H9 (cell line): ENCODE measurements around the gene PKNOX2. TPM values are rescaled to one million over a fixed set of nuclear protein-coding genes. Genes with fewer than 3 reads are reported as not detected.

ENCODE experiments used
- DNase-seq: peaks from one replicate; pipeline ENCODE4 v3.0.0-alpha.2; 2017
- H2AFZ ChIP-seq: one replicate; pipeline ENCODE4 v1.6.1; 2013; ENCODE audit warnings: mild to moderate bottlenecking, low read length, control low read depth, moderate library complexity
- H2AK5ac ChIP-seq: 2 replicates; pipeline ENCODE4 v1.6.1; 2013; ENCODE audit warnings: low read length, control low read depth, mixed read lengths; ENCODE audit not compliant: insufficient read length
- H2BK120ac ChIP-seq: one replicate; pipeline ENCODE4 v1.6.1; 2013; ENCODE audit warnings: low read depth, mild to moderate bottlenecking, low read length, control low read depth, inconsistent platforms; ENCODE audit not compliant: poor library complexity, severe bottlenecking
- H2BK12ac ChIP-seq: 2 replicates; pipeline ENCODE4 v1.6.1; 2013; ENCODE audit warnings: low read length, control low read depth, mixed read lengths, low read depth; ENCODE audit not compliant: insufficient read length
- H2BK15ac ChIP-seq: 2 replicates; pipeline ENCODE4 v1.6.1; 2013; ENCODE audit warnings: low read depth, low read length, control low read depth
- H2BK20ac ChIP-seq: one replicate; pipeline ENCODE4 v1.6.1; 2013; ENCODE audit warnings: low read depth, mild to moderate bottlenecking, low read length, control low read depth, inconsistent platforms; ENCODE audit not compliant: poor library complexity, severe bottlenecking
- H2BK5ac ChIP-seq: 2 replicates; pipeline ENCODE4 v1.6.1; 2013; ENCODE audit warnings: low read length, control low read depth, mixed read lengths; ENCODE audit not compliant: insufficient read length
- H3K14ac ChIP-seq: 2 replicates; pipeline ENCODE4 v1.6.1; 2013; ENCODE audit warnings: low read length, control low read depth; ENCODE audit not compliant: insufficient read depth
- H3K18ac ChIP-seq: 2 replicates; pipeline ENCODE4 v1.6.1; 2013; ENCODE audit warnings: low read depth, mild to moderate bottlenecking, mixed read lengths, low read length, control low read depth; ENCODE audit not compliant: insufficient read length
- H3K23ac ChIP-seq: 2 replicates; pipeline ENCODE4 v1.6.1; 2013; ENCODE audit warnings: low read length, control low read depth, mixed read lengths, low read depth; ENCODE audit not compliant: insufficient read length
- H3K23me2 ChIP-seq: 2 replicates; pipeline ENCODE4 v1.6.1; 2013; ENCODE audit warnings: low read depth, mild to moderate bottlenecking, mixed read lengths, low read length, control low read depth; ENCODE audit not compliant: insufficient read length, poor library complexity, severe bottlenecking
- H3K27ac ChIP-seq: 2 replicates; pipeline ENCODE4 v1.5.1; 2013; ENCODE audit warnings: low read length, control low read depth, mixed read lengths, low read depth; ENCODE audit not compliant: insufficient read length
- H3K27me3 ChIP-seq: 2 replicates; pipeline ENCODE4 v1.6.1; 2013; ENCODE audit warnings: low read length, control low read depth, inconsistent platforms; ENCODE audit not compliant: insufficient read depth
- H3K4ac ChIP-seq: 2 replicates; pipeline ENCODE4 v1.6.1; 2013; ENCODE audit warnings: low read depth, mild to moderate bottlenecking, control low read depth, inconsistent platforms, low read length, moderate library complexity
- H3K4me1 ChIP-seq: 2 replicates; pipeline ENCODE4 v1.6.1; 2013; ENCODE audit warnings: low read length, control low read depth, inconsistent platforms; ENCODE audit not compliant: insufficient read depth
- H3K4me2 ChIP-seq: 2 replicates; pipeline ENCODE4 v1.6.1; 2013; ENCODE audit warnings: low read length, control low read depth, mixed read lengths; ENCODE audit not compliant: insufficient read length, insufficient read depth
- H3K56ac ChIP-seq: 2 replicates; pipeline ENCODE4 v1.6.1; 2013; ENCODE audit warnings: low read depth, mild to moderate bottlenecking, mixed read lengths, low read length, control low read depth; ENCODE audit not compliant: insufficient read length
- H3K79me1 ChIP-seq: 2 replicates; pipeline ENCODE4 v1.6.1; 2013; ENCODE audit warnings: low read depth, mild to moderate bottlenecking, moderate library complexity, low read length, control low read depth, inconsistent platforms; ENCODE audit not compliant: insufficient read depth, poor library complexity, severe bottlenecking
- H3K79me2 ChIP-seq: 2 replicates; pipeline ENCODE4 v1.6.1; 2013; ENCODE audit warnings: low read length, control low read depth, inconsistent platforms; ENCODE audit not compliant: insufficient read depth
- H3K9ac ChIP-seq: 2 replicates; pipeline ENCODE4 v1.6.1; 2013; ENCODE audit warnings: low read length, control low read depth, mixed read lengths; ENCODE audit not compliant: insufficient read length; ENCODE audit errors: extremely low read depth
- H3K9me3 ChIP-seq: one replicate; pipeline ENCODE4 v1.6.1; 2013; ENCODE audit warnings: low read depth, low read length, inconsistent platforms; ENCODE audit not compliant: control insufficient read depth
- H3T11ph ChIP-seq: one replicate; pipeline ENCODE4 v1.6.1; 2013; ENCODE audit warnings: mild to moderate bottlenecking, low read length, control low read depth, inconsistent platforms
- H4K20me1 ChIP-seq: one replicate; pipeline ENCODE4 v1.6.1; 2013; ENCODE audit not compliant: control insufficient read depth, insufficient read length, insufficient read depth
- H4K5ac ChIP-seq: 2 replicates; pipeline ENCODE4 v1.6.1; 2013; ENCODE audit warnings: low read depth, mild to moderate bottlenecking, mixed read lengths, low read length, control low read depth; ENCODE audit not compliant: insufficient read length
- H4K8ac ChIP-seq: replicated peaks from 2 replicates; pipeline ENCODE4 v1.6.1; 2013; ENCODE audit warnings: low read length, control low read depth, mixed read lengths, low read depth; ENCODE audit not compliant: insufficient read length
- H4K91ac ChIP-seq: 2 replicates; pipeline ENCODE4 v1.6.1; 2013; ENCODE audit warnings: low read depth, mild to moderate bottlenecking, moderate library complexity, mixed read lengths, low read length, control low read depth; ENCODE audit not compliant: insufficient read length
- H3K27ac Mint-ChIP-seq, 3 experiments: 2 replicates in 2 of 3; 3 replicates in 1 of 3; pipeline ENCODE4 v1.8.0; 2020 to 2021; ENCODE audit warnings: mixed read lengths in 3 of 3, mild to moderate bottlenecking in 1 of 3, moderate library complexity in 1 of 3
- H3K27me3 Mint-ChIP-seq: 2 replicates; pipeline ENCODE4 v1.8.0; 2021; ENCODE audit warnings: low read depth, mild to moderate bottlenecking, moderate library complexity, mixed read lengths
- H3K36me3 Mint-ChIP-seq, 3 experiments: 2 replicates in 2 of 3; 3 replicates in 1 of 3; pipeline ENCODE4 v1.8.0; 2020 to 2021; ENCODE audit warnings: low read depth in 3 of 3, mixed read lengths in 3 of 3; ENCODE audit not compliant: insufficient read depth in 1 of 3
- H3K4me1 Mint-ChIP-seq, 2 experiments: 2 replicates each; pipeline ENCODE4 v1.8.0; 2020; ENCODE audit warnings: mixed read lengths in 2 of 2
- H3K4me3 Mint-ChIP-seq, 2 experiments: 2 replicates in 1 of 2; 3 replicates in 1 of 2; pipeline ENCODE4 v1.8.0; 2020 to 2021; ENCODE audit warnings: mild to moderate bottlenecking in 2 of 2, mixed read lengths in 2 of 2, moderate library complexity in 1 of 2
- H3K9me3 Mint-ChIP-seq, 2 experiments: 2 replicates in 1 of 2; 3 replicates in 1 of 2; pipeline ENCODE4 v1.8.0; 2020; ENCODE audit warnings: mild to moderate bottlenecking in 2 of 2, mixed read lengths in 2 of 2, moderate library complexity in 1 of 2
- WGBS: extraction: QIAGEN DNeasy Blood & Tissue Kit; methylation state at CpG from one replicate; pipeline ENCODE4 v1.1.7; 2013; ENCODE audit warnings: missing lambda C conversion rate, low lambda C conversion rate, mixed read lengths; ENCODE audit not compliant: insufficient read length; ENCODE audit errors: extremely low coverage; 5-methylcytosine and 5-hydroxymethylcytosine counted together
- total RNA-seq: library from RNA; stranded (reverse); gene quantifications from 2 replicates; pipeline ENCODE4 v1.2.1, GENCODE V29; 2021
- TF ChIP-seq, protein P1 (sequence below): fragments of 200-600 bp; sonication (generic); conservative IDR thresholded peaks from 3 replicates; pipeline ENCODE4 v1.8.0; 2021; ENCODE audit warnings: antibody characterized with exemption, mild to moderate bottlenecking

PKNOX2 gene
- total RNA-seq, 1 experiment from 2014 or later, result 1.3 TPM

DNA sequence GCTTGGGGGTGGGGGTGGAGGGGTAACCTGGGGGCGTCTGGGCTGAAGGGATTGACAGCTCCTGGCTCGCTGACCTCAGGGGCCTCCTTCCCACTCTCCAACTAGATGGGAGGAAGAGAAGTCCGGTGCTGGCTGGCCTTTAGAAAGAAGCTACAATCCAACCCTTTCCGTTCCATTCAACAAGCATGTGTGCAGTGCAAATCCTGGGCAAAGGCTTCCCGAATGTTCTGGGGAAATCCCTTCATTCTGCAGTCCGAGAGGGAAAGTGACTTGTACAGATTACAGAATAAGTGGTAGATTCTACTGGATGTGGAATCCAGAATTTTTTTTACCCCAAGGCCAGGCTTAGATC lies 181.6 kb downstream of the PKNOX2 start:
- Histone ChIP-seq H2AK5ac (no peak overlapping the region), H2BK12ac (no peak overlapping the region), H4K20me1 (no peaks in the 10 kb centered on the region), H3K4me2 (no peak overlapping the region), H2AFZ (no peak overlapping the region), H2BK15ac (no peak overlapping the region), H3K79me2 (no peaks in the 10 kb centered on the region), H3K56ac (no peak overlapping the region), H3K9ac (no peak overlapping the region), H3K9me3 (no peaks in the 10 kb centered on the region), H4K5ac (no peak overlapping the region), H2BK20ac (no peak overlapping the region), H3K79me1 (no peaks in the 10 kb centered on the region), H2BK5ac (no peak overlapping the region), H3K27ac (no peak overlapping the region), H4K91ac (no peak overlapping the region), H4K8ac (no peak overlapping the region), H3K27me3 (no peaks in the 10 kb centered on the region; the same call in 1 of the 2 replicates), H2BK120ac (no peak overlapping the region), H3K4ac (no peak overlapping the region), H3K23ac (no peak overlapping the region), H3K14ac (no peak overlapping the region), H3K4me1 (no peaks in the 10 kb centered on the region), H3T11ph (no peak overlapping the region), H3K18ac (no peak overlapping the region), H3K23me2 (no peaks in the 10 kb centered on the region)
- no CpG with 5 or more reads among the region's 6 CpGs for WGBS
- peak overlapping the region in 1 of 2 experiments; percentile 38; a peak in 1 of 5 replicates for H3K4me3 Mint-ChIP-seq
- peaks cover 32% of the 10 kb centered on the region for H3K27me3 Mint-ChIP-seq
- TF ChIP-seq, protein P1, sequence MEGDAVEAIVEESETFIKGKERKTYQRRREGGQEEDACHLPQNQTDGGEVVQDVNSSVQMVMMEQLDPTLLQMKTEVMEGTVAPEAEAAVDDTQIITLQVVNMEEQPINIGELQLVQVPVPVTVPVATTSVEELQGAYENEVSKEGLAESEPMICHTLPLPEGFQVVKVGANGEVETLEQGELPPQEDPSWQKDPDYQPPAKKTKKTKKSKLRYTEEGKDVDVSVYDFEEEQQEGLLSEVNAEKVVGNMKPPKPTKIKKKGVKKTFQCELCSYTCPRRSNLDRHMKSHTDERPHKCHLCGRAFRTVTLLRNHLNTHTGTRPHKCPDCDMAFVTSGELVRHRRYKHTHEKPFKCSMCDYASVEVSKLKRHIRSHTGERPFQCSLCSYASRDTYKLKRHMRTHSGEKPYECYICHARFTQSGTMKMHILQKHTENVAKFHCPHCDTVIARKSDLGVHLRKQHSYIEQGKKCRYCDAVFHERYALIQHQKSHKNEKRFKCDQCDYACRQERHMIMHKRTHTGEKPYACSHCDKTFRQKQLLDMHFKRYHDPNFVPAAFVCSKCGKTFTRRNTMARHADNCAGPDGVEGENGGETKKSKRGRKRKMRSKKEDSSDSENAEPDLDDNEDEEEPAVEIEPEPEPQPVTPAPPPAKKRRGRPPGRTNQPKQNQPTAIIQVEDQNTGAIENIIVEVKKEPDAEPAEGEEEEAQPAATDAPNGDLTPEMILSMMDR, result no peak
- peaks cover 51 to 85% of the 10 kb centered on the region in 2 experiments for H3K4me1 Mint-ChIP-seq
- DNase-seq, result no peak
- H3K9me3 Mint-ChIP-seq, result no peaks in the 10 kb centered on the region
- H3K36me3 Mint-ChIP-seq, result no peaks in the 10 kb centered on the region
- no peak overlapping the region for H3K27ac Mint-ChIP-seq
